GM12892 (cell line): ENCODE results near the gene HAUS6.

ENCODE experiments used
- POLR2A ChIP-seq: IDR thresholded peaks from 2 replicates; pipeline ENCODE4 v1.6.1; 2011; ENCODE audit warnings: low read depth, low read length, control low read depth
- POLR2AphosphoS5 ChIP-seq: IDR thresholded peaks from 2 replicates; pipeline ENCODE4 v1.6.1; 2011; ENCODE audit warnings: low read depth, low read length, control low read depth

- TF ChIP-seq POLR2A (no peak), POLR2AphosphoS5 (no peak)
These were observed 74.9 kb downstream of the HAUS6 start for GRCh38 chr9:19027825-19028224.
